Measurements from ENCODE around the gene RBKS.

GRCh38 chr2:27795868-27796277, 94.3 kb downstream of the RBKS start:
- TF ChIP-seq POLR2AphosphoS5 (IDR thresholded peaks at IDR 0.05) (no peak), POLR2A (IDR thresholded peaks at IDR 0.05) (no peak), EP300 (IDR thresholded peaks at IDR 0.05; ENCODE audit: low read depth) (no peak)
- TF ChIP-seq, protein P1, sequence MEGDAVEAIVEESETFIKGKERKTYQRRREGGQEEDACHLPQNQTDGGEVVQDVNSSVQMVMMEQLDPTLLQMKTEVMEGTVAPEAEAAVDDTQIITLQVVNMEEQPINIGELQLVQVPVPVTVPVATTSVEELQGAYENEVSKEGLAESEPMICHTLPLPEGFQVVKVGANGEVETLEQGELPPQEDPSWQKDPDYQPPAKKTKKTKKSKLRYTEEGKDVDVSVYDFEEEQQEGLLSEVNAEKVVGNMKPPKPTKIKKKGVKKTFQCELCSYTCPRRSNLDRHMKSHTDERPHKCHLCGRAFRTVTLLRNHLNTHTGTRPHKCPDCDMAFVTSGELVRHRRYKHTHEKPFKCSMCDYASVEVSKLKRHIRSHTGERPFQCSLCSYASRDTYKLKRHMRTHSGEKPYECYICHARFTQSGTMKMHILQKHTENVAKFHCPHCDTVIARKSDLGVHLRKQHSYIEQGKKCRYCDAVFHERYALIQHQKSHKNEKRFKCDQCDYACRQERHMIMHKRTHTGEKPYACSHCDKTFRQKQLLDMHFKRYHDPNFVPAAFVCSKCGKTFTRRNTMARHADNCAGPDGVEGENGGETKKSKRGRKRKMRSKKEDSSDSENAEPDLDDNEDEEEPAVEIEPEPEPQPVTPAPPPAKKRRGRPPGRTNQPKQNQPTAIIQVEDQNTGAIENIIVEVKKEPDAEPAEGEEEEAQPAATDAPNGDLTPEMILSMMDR (IDR thresholded peaks at IDR 0.05), result no peak
